ENCODE results near the gene COL9A3.

COL9A3 gene

DNA sequence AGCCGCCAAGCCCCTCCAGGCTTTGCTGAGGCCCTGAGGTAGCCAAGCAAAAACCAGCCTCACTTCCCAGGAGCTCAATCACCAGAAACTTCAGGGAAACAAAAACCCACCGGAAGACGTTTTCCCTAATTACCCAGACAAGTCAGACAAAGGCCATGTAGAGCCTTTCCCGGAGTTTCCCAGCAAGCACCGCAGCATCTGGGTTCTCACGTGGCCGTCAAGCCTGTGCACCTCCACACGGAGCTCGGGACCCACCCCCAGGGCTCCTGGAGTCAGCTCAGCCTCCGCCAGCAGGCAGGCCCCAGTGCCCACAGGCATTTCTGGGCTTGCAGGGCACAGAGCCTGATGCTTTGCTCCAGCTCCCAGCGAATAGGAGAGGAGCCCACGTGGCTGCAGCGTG lies 30.7 kb upstream of the COL9A3 start:
- in situ Hi-C loops (cut with MboI; ENCODE audit: low sequenced_read_pairs), result no loop called here
- Histone ChIP-seq H3K27me3 (ENCODE audit: low read depth) (no peaks in the 10 kb centered on the region), H3K4me3 (no peak overlapping the region), H3K4me1 (no peaks in the 10 kb centered on the region), H3K9me3 (no peaks in the 10 kb centered on the region), H3K36me3 (replicated peaks) (no peaks in the 10 kb centered on the region)
- no peak for DNase-seq (ENCODE audit: low spot score in 2 of 2)

DNA sequence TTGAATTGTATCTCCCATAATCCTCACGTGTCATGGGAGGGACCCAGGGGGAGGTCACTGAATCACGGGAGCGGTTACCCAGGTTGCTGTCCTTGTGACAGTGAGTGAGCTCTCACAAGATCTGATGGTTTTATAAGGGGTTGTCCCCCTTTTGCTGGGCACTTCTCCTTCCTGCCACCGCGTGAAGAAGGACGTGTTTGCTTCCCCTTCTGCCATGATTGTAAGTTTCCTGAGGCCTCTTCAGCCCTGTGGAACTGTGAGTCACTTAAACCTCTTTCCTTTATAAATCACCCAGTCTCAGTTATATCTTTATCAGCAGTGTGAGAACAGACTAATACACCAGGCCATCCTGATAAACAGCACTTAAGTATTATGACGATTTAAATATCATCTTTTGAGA lies 29.5 kb upstream of the COL9A3 start:
- no peak for DNase-seq (ENCODE audit: low spot score in 2 of 2)
- no peaks in the 10 kb centered on the region for H3K4me1 ChIP-seq
- H3K4me3 ChIP-seq, result no peak overlapping the region
- in situ Hi-C loops (cut with MboI; ENCODE audit: low sequenced_read_pairs), result no loop called here
- no peaks in the 10 kb centered on the region for H3K36me3 ChIP-seq (replicated peaks)
- H3K27me3 ChIP-seq (ENCODE audit: low read depth), result no peaks in the 10 kb centered on the region
- no peaks in the 10 kb centered on the region for H3K9me3 ChIP-seq

DNA sequence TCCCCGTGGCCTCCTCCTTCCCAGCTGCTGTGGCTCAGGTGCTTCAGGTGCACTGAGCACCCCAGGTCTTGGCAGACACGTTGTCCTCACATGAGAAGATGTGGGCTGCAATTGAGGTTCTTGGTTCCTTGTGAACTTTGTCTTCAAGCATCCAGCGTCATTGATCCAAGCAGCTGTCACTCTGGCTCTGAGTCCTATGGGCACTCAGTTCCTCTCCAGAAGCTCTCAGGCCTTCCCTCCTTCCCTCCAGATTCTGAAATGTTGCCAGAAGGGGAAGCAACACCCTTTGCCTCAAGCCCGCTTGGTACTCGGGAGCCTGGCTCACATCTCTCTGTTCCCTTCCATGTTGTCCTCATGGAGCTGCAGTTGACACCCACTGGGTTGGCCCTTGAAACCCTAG lies 29.0 kb upstream of the COL9A3 start:
- Histone ChIP-seq H3K4me1 (no peaks in the 10 kb centered on the region), H3K4me3 (no peak overlapping the region), H3K9me3 (no peaks in the 10 kb centered on the region), H3K27me3 (ENCODE audit: low read depth) (no peaks in the 10 kb centered on the region), H3K36me3 (replicated peaks) (no peaks in the 10 kb centered on the region)
- in situ Hi-C loops (cut with MboI; ENCODE audit: low sequenced_read_pairs), result no loop called here
- DNase-seq (ENCODE audit: low spot score in 2 of 2), result no peak

DNA sequence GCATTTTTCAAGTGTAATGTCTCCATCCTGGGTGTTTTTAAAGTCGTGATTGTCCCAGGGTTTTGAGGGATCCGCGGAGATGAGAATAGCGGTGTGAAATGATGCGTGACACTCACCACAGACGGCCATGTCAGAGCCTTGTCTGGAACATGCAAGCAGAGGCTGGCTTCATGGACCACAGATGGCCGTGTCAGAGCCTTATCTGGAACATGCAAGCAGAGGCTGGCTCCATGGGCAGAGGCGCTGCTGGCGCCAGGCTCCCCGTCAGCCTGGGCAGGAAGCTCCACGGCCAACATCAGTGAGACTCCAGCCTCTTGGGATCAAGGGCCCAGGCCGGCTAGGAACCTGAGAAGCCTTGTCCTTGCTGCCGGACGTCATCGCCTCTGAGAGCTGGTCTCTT lies 28.2 kb upstream of the COL9A3 start:
- Histone ChIP-seq H3K36me3 (replicated peaks) (no peaks in the 10 kb centered on the region), H3K4me3 (no peak overlapping the region), H3K4me1 (no peaks in the 10 kb centered on the region; the same call in 1 of the 2 replicates), H3K9me3 (no peaks in the 10 kb centered on the region), H3K27me3 (ENCODE audit: low read depth) (no peaks in the 10 kb centered on the region)
- in situ Hi-C loops (cut with MboI; ENCODE audit: low sequenced_read_pairs), result no loop called here
- DNase-seq (ENCODE audit: low spot score in 2 of 2), result no peak

DNA sequence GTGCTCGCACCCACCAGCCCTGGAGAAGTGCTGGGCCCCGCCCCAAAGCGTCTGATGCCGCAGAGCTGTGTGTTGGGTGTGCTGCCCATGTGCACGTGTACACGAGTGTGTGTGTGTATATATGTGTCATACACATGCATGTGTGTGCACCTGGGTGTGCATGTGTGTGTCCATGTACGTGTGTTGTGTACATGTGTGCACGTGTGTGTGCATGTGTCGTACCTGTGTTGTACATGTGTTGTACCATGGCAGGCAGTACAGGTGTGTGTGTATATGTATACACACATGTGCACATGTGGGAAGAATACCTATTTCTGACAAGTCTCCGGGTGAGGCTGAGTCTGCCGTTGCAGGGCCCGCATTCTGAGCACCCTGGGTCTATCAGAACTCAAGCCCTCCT lies 26.8 kb upstream of the COL9A3 start:
- in situ Hi-C loops (cut with MboI; ENCODE audit: low sequenced_read_pairs), result loop anchor here (5.0 kb wide), 2 partner anchors 123 to 288 kb away; no protein-coding TSS in a partner anchor
- Histone ChIP-seq H3K36me3 (replicated peaks) (no peaks in the 10 kb centered on the region), H3K4me3 (no peak overlapping the region), H3K27me3 (ENCODE audit: low read depth) (no peaks in the 10 kb centered on the region), H3K4me1 (peaks cover 10% of the 10 kb centered on the region), H3K9me3 (no peaks in the 10 kb centered on the region)
- DNase-seq (ENCODE audit: low spot score in 2 of 2), result no peak

DNA sequence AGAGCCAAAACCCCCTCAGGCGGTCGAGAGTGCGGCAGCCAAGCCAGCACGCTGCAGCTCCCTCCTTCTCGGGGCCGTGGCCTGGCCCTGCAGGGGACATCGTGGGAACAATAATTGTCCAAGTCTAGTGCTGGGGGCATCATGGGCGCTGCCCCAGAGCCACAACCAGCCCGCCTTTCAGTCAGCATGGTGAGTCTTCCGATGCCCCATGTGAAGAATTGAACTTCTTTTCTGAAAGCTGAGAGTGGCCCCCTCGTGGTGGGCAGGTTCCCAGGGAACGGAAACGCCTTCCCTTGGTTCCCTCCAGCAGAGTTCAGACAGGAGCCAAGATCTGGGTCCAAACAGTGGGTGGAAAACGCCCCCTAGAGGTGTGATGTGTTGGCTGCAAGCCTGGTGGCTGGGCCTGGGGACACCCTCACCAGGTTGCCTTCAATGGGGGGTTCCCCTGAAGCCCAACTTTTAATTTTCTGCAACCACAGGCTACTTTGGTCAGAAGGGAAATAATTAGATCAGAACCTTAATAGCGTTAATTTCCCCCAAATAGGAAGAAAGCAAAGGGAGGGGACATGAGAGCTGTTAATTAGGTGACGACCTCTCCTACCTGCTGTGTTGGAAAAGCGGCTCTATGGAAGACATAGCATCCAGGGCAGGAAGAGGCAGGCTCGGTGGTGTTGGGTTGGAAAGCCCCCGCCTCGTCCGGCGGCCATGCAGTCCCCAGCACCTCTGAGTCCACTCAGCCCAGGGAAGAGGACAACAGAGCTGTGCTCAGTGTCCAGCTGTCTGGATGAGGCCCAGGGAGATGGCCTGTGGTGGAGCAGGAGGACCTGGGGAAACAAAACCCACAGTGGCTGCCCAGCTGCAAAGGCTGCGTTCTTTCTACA lies 25.3 kb upstream of the COL9A3 start:
- peak; percentile 91 to 92 for DNase-seq (ENCODE audit: low spot score in 2 of 2)
- in situ Hi-C loops (cut with MboI; ENCODE audit: low sequenced_read_pairs), result loop anchor here (5.0 kb wide), 2 partner anchors 124 to 289 kb away; no protein-coding TSS in a partner anchor
- Histone ChIP-seq H3K27me3 (ENCODE audit: low read depth) (no peaks in the 10 kb centered on the region), H3K4me3 (no peak overlapping the region), H3K4me1 (peaks cover 19% of the 10 kb centered on the region), H3K36me3 (replicated peaks) (no peaks in the 10 kb centered on the region), H3K9me3 (0 out of 2 replicates have a peak, but pooled peaks cover 2% of the 10 kb centered on the region)

DNA sequence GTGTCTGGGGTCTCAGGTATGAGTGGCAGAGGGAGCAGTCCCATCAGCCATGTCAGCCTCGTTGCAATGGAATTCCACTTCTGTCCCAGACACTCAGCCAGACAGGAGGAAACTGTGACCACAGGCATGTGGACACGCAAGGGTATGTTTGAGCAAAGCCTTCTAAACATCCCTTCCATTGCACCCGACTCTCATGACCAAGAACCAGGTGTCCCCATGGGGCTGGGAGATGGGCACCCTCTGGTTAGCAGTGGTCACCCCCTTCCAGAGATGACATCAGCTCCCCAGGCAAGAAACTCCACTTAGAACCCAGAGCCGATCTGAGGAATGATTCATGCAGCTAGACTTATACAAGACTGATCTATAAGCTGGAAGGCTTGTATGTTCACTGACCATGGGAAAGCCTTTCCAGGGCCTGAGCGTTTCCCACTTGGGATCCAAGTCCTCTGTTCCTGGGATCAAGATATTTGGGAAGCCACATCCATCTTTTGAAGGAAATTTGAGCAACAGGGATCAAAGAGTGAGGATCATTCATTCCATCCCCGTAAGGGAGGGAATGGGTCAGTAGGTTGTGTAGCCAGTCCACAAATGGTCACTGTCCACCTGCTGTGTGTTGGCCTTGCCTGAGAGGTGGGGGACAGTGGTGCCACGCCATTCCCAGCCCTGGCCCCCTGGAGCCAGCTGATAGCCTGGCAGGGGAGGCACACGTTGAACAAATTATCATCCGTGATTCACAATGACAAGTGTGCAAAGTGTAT lies 24.5 kb upstream of the COL9A3 start:
- Histone ChIP-seq H3K4me1 (peaks cover 19% of the 10 kb centered on the region), H3K4me3 (no peak overlapping the region), H3K9me3 (0 out of 2 replicates have a peak, but pooled peaks cover 2% of the 10 kb centered on the region), H3K36me3 (replicated peaks) (peaks cover 3% of the 10 kb centered on the region; the same call in 1 of the 2 replicates), H3K27me3 (ENCODE audit: low read depth) (no peaks in the 10 kb centered on the region)
- no peak for DNase-seq (ENCODE audit: low spot score in 2 of 2)
- in situ Hi-C loops (cut with MboI; ENCODE audit: low sequenced_read_pairs), result loop anchor here (5.0 kb wide), 2 partner anchors 125 to 290 kb away; no protein-coding TSS in a partner anchor

DNA sequence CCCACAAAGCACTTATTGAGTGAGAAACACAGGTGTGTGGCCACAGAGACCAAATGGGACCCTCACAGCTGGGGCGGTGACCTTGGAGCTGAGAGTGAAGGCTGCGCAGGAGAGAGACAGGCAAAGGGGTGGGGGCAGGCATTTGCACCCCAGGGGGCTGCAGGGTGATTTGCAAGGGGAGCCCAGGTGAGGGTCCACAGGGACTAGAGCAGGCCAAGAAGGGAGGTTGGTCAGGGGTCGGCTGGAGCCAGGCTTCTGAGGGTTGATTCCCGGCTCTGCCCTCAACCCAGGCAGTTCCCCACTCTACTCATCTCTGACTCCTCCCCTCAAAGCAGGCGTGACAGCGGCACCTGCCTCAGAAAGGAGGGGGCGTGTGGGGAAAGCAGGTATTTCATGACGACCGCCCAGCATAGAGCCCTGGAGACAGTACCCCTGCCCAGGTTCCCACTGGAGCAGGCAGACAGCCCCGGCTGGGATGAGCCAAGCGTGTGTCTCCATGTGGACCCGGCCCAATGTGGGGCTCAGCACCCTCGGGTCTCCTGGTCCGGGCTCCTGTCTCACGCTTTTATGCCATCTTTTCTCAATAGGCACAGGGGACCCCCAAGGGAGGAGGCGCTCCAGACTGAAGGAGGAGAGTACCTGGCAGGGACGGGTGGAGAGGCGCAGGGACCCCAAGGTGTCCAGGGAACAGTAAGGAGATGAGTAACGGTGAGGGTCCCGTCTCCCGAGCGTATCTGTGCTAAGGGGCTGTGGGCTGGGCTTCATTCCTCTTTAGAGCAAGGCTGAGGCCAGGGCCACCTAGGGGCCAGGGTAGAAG lies 23.7 kb upstream of the COL9A3 start:
- Histone ChIP-seq H3K9me3 (0 out of 2 replicates have a peak, but pooled peaks cover 2% of the 10 kb centered on the region), H3K36me3 (replicated peaks) (peaks cover 10% of the 10 kb centered on the region), H3K4me1 (peaks cover 19% of the 10 kb centered on the region), H3K4me3 (no peak overlapping the region), H3K27me3 (ENCODE audit: low read depth) (no peaks in the 10 kb centered on the region)
- DNase-seq (ENCODE audit: low spot score in 2 of 2), result no peak
- in situ Hi-C loops (cut with MboI; ENCODE audit: low sequenced_read_pairs), result loop anchor here (5.0 kb wide), 2 partner anchors 126 to 291 kb away; no protein-coding TSS in a partner anchor

DNA sequence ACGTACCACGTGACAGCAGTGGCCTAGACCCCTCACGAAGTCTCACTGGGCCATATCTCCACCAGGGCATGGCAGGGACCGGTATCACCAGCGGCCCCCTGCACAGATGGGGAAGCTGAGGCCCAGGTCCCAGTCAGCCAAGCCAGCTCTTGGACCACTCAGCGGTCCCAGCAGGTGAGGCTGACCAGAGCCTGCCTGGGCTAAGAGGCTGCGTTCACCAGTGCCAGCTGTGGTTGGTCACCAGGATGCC lies 23.2 kb upstream of the COL9A3 start:
- in situ Hi-C loops (cut with MboI; ENCODE audit: low sequenced_read_pairs), result loop anchor here (5.0 kb wide), 2 partner anchors 126 to 291 kb away; no protein-coding TSS in a partner anchor
- H3K36me3 ChIP-seq (replicated peaks), result peaks cover 15% of the 10 kb centered on the region
- H3K4me1 ChIP-seq, result peaks cover 19% of the 10 kb centered on the region
- peak overlapping the region; percentile 15 for H3K4me3 ChIP-seq
- no peak for DNase-seq (ENCODE audit: low spot score in 2 of 2)
- H3K9me3 ChIP-seq, result 0 out of 2 replicates have a peak, but pooled peaks cover 2% of the 10 kb centered on the region
- H3K27me3 ChIP-seq (ENCODE audit: low read depth), result no peaks in the 10 kb centered on the region

DNA sequence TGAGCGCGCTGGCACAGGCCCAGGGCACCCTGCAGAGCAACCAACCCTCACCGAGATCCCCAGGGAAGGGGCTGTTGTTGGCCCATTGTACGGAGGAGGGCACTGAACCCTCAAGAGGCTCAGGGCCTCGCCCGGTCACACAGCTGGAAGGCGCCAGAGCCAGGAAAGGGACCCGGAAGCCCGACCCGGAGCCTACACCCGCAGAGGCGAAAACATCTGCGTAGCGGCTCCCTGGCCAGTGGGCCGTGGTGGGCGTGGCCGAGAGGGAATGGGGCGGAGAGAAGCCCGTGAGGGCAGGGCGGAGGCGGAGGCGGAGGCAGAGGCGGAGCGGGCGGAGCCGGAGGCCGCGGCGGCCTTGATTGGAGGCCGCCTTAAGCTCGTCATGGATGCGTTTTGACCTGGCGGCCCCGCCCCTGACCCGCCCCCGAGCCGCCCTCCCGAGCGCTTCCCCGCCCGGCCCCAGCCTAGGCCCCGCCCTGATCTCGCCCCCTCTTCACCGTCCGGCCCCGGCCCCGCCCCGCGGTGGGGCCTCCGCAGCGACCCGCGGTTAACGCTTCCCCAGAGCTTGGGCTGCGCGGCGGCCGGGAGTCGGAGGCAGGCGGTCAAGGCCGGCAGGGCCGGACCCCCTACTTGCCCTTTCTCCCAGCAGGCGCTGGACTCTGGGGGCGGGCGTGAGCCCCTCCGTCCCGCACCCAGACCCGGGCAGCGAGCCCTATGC lies 22.7 kb upstream of the COL9A3 start:
- Histone ChIP-seq H3K36me3 (replicated peaks) (peaks cover 20% of the 10 kb centered on the region), H3K4me1 (peaks cover 19% of the 10 kb centered on the region), H3K27me3 (ENCODE audit: low read depth) (no peaks in the 10 kb centered on the region), H3K9me3 (0 out of 2 replicates have a peak, but pooled peaks cover 2% of the 10 kb centered on the region), H3K4me3 (peak overlapping the region; percentile 35)
- DNase-seq (ENCODE audit: low spot score in 2 of 2), result peak; percentile 89 to 97
- in situ Hi-C loops (cut with MboI; ENCODE audit: low sequenced_read_pairs), result loop anchor here (5.0 kb wide), 2 partner anchors 127 to 292 kb away; no protein-coding TSS in a partner anchor

DNA sequence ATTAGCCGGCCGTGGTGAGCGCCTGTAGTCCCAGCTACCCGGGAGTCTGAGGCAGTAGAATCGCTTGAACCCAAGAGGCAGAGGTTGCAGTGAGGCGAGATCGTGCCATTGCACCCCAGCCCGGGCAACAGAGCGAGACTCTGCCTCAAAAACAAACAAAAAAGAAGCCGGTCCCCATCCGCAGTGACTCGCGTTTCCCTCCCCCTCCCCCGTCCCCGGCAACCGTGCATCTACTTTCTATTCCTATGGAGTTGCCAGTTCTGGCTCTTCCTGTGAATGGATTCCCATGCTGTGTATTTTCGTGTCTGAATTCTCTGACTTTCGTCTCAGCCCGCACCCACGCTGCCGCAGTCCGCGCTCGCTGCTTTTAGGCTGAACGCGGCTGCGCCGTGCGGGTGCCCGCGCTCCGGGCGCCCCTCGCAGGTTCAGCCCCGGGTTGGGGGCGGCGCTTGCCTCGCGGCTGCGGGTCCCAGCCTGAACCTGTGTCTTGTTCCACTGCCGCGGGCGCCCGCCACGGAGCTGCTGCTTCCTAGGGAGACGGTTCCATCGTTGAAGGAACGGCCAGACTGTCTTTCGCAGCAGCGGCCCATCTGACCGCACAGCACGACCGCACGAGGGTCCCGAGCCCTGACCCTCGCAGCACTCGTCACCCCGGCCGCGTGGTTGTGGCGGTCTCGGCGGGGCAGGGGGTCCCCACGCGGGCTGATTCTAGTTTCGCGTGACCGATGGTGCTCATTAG lies 21.7 kb upstream of the COL9A3 start:
- peak; percentile 54 to 89 for DNase-seq (ENCODE audit: low spot score in 2 of 2)
- H3K36me3 ChIP-seq (replicated peaks), result peaks cover 30% of the 10 kb centered on the region
- H3K4me1 ChIP-seq, result peaks cover 19% of the 10 kb centered on the region
- in situ Hi-C loops (cut with MboI; ENCODE audit: low sequenced_read_pairs), result no loop called here
- H3K9me3 ChIP-seq, result 0 out of 2 replicates have a peak, but pooled peaks cover 2% of the 10 kb centered on the region
- peak overlapping the region; percentile 35 for H3K4me3 ChIP-seq
- H3K27me3 ChIP-seq (ENCODE audit: low read depth), result no peaks in the 10 kb centered on the region

DNA sequence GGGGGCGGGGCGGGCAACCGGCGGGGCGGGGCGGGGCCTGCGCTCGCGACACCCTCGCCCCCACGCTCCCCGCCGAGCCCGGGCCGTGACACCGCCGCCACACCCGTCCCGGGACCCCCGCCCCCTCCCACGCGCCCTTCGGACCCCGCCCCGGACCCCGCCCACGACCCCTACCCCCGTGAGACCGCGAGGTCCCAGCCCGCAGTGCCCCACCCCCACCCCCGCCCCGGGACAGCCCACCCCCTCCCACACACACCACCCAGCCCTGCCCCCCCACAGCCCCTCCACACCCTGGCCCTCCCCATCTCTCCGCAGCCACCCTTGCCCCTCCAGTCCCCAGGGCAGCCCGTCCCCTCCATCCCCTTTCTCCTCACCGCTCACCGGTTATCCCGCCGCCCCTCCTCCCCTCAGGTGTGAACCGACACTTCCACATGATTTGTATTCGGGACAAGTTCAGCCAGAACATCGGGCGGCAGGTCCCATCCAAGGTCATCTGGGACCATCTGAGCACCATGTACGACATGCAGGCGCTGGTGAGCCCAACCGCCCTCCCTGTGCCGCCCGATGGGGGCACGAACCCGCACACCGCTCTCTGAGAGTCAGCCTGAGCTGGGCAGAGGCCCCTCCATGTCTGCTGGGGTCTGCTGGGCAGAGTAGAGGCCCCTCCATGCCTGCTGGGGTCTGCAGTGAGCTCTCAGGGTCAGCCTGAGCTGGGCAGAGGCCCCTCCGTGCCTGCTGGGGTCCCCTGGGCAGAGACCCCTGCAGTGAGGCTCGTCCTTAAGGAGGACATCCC lies 20.0 kb upstream of the COL9A3 start:
- H3K4me1 ChIP-seq, result peaks cover 19% of the 10 kb centered on the region
- DNase-seq (ENCODE audit: low spot score in 2 of 2), result no peak
- H3K4me3 ChIP-seq, result peak overlapping the region; percentile 38
- H3K9me3 ChIP-seq, result 0 out of 2 replicates have a peak, but pooled peaks cover 2% of the 10 kb centered on the region
- no peaks in the 10 kb centered on the region for H3K27me3 ChIP-seq (ENCODE audit: low read depth)
- peaks cover 41% of the 10 kb centered on the region for H3K36me3 ChIP-seq (replicated peaks)
- in situ Hi-C loops (cut with MboI; ENCODE audit: low sequenced_read_pairs), result no loop called here
